WTC11 (cell line): ENCODE data around the gene PUDP. TPM values are rescaled to one million over a fixed set of nuclear protein-coding genes. Genes with fewer than 3 reads are reported as not detected.

ENCODE experiments used
- ATAC-seq: fragments of 200-7000 bp; cut with Tn5 transposase; 2 replicates; pipeline ENCODE4 v1.10.0; 2021; ENCODE audit warnings: mild to moderate bottlenecking, moderate library complexity
- CTCF ChIA-PET: fragments of 300-600 bp; sonication (Branson Sonifier 250); formaldehyde crosslinking; loops from one replicate; lab custom pipeline; 2021; ENCODE audit warnings: antibody characterized with exemption; lab: Charles Lee
- POLR2A ChIA-PET: fragments of 350-600 bp; sonication (Branson Sonifier 250); formaldehyde crosslinking; loops from one replicate; lab custom pipeline; 2021; ENCODE audit warnings: antibody characterized with exemption; lab: Charles Lee
- DNase-seq: peaks from one replicate; pipeline ENCODE4 v3.0.0; 2021; ENCODE audit warnings: low spot score
- H3K27ac Mint-ChIP-seq: 2 replicates; pipeline ENCODE4 v1.8.0; 2021; ENCODE audit warnings: mixed read lengths
- H3K27me3 Mint-ChIP-seq: 2 replicates; pipeline ENCODE4 v1.8.0; 2021; ENCODE audit warnings: low read depth, mild to moderate bottlenecking, moderate library complexity, mixed read lengths
- H3K36me3 Mint-ChIP-seq: 2 replicates; pipeline ENCODE4 v1.8.0; 2021; ENCODE audit warnings: mixed read lengths
- H3K4me1 Mint-ChIP-seq: 2 replicates; pipeline ENCODE4 v1.8.0; 2022; ENCODE audit warnings: mixed read lengths
- H3K4me3 Mint-ChIP-seq: 2 replicates; pipeline ENCODE4 v1.8.0; 2021; ENCODE audit warnings: mild to moderate bottlenecking, moderate library complexity, mixed read lengths
- H3K9me3 Mint-ChIP-seq: 2 replicates; pipeline ENCODE4 v1.8.0; 2021; ENCODE audit warnings: mixed read lengths
- AR ChIP-seq: fragments of 250-450 bp; sonication (Bioruptor Pico); IDR thresholded peaks from 2 replicates; pipeline ENCODE4 v1.9.0; 2021; ENCODE audit warnings: mild to moderate bottlenecking
- CBFB ChIP-seq: sonication (generic); formaldehyde crosslinking; IDR thresholded peaks from 2 replicates; pipeline ENCODE4 v1.8.1; 2022; ENCODE audit warnings: mild to moderate bottlenecking, low read depth, missing genetic modification reagents
- CREM ChIP-seq: sonication (generic); formaldehyde crosslinking; IDR thresholded peaks from 2 replicates; pipeline ENCODE4 v1.8.1; 2022; ENCODE audit warnings: mild to moderate bottlenecking, missing genetic modification reagents, moderate library complexity
- ETV6 ChIP-seq: sonication (generic); formaldehyde crosslinking; IDR thresholded peaks from 2 replicates; pipeline ENCODE4 v1.8.1; 2022; ENCODE audit warnings: mild to moderate bottlenecking, missing genetic modification reagents
- FOXP1 ChIP-seq: sonication (generic); formaldehyde crosslinking; IDR thresholded peaks from 2 replicates; pipeline ENCODE4 v1.8.0; 2022; ENCODE audit warnings: missing genetic modification reagents, mild to moderate bottlenecking, moderate library complexity, borderline replicate concordance
- IRF2 ChIP-seq: sonication (generic); formaldehyde crosslinking; IDR thresholded peaks from 2 replicates; pipeline ENCODE4 v1.8.0; 2022; ENCODE audit warnings: low read depth, missing genetic modification reagents, borderline replicate concordance
- MLX ChIP-seq: sonication (generic); formaldehyde crosslinking; IDR thresholded peaks from 2 replicates; pipeline ENCODE4 v1.8.1; 2023; ENCODE audit warnings: mild to moderate bottlenecking, missing genetic modification reagents, moderate library complexity
- MXD4 ChIP-seq: fragments of 250-450 bp; sonication (Bioruptor Pico); IDR thresholded peaks from 2 replicates; pipeline ENCODE4 v1.8.0; 2021; ENCODE audit warnings: mild to moderate bottlenecking, moderate library complexity, borderline replicate concordance
- NR1H2 ChIP-seq: sonication (generic); formaldehyde crosslinking; IDR thresholded peaks from 2 replicates; pipeline ENCODE4 v1.9.0; 2021; ENCODE audit warnings: mild to moderate bottlenecking, moderate library complexity, missing genetic modification reagents
- NR3C1 ChIP-seq: sonication (generic); formaldehyde crosslinking; conservative IDR thresholded peaks from 2 replicates; pipeline ENCODE4 v1.8.1; 2023; ENCODE audit warnings: low read depth, mild to moderate bottlenecking, missing genetic modification reagents
- PREB ChIP-seq: sonication (generic); formaldehyde crosslinking; IDR thresholded peaks from 2 replicates; pipeline ENCODE4 v1.8.1; 2022; ENCODE audit warnings: mild to moderate bottlenecking, missing genetic modification reagents, moderate library complexity, borderline replicate concordance
- SMAD4 ChIP-seq: sonication (generic); formaldehyde crosslinking; IDR thresholded peaks from 2 replicates; pipeline ENCODE4 v1.8.0; 2022; ENCODE audit warnings: mild to moderate bottlenecking, missing genetic modification reagents
- SOX15 ChIP-seq: fragments of 250-450 bp; sonication (Bioruptor Pico); IDR thresholded peaks from 2 replicates; pipeline ENCODE4 v1.9.0; 2021; ENCODE audit warnings: mild to moderate bottlenecking
- TCF7 ChIP-seq: sonication (generic); formaldehyde crosslinking; IDR thresholded peaks from 2 replicates; pipeline ENCODE4 v1.8.0; 2022; ENCODE audit warnings: mild to moderate bottlenecking, low read depth, missing genetic modification reagents, moderate library complexity
- ZNF317 ChIP-seq: sonication (generic); formaldehyde crosslinking; IDR thresholded peaks from 2 replicates; pipeline ENCODE4 v1.8.1; 2023; ENCODE audit warnings: low read depth, mild to moderate bottlenecking, moderate library complexity, missing genetic modification reagents, borderline replicate concordance
- ZNF423 ChIP-seq: fragments of 250-450 bp; sonication (Bioruptor Pico); IDR thresholded peaks from 2 replicates; pipeline ENCODE4 v2.1.2; 2022; ENCODE audit warnings: mild to moderate bottlenecking, moderate library complexity
- total RNA-seq: library from RNA; stranded (reverse); gene quantifications from 3 replicates; pipeline ENCODE4 v1.2.3, GENCODE V29; 2021
- TF ChIP-seq, protein P1 (sequence below): fragments of 250-450 bp; sonication (Bioruptor Pico); conservative IDR thresholded peaks from 2 replicates; pipeline ENCODE4 v1.9.0; 2021; ENCODE audit warnings: mild to moderate bottlenecking
- TF ChIP-seq, protein P2 (sequence below): sonication (generic); formaldehyde crosslinking; IDR thresholded peaks from 2 replicates; pipeline ENCODE4 v1.8.1; 2023; ENCODE audit warnings: mild to moderate bottlenecking, missing genetic modification reagents
- TF ChIP-seq, protein P3 (sequence below): fragments of 250-450 bp; sonication (Bioruptor Pico); IDR thresholded peaks from 2 replicates; pipeline ENCODE4 v1.9.0; 2021; ENCODE audit warnings: moderate library complexity, mild to moderate bottlenecking, inconsistent platforms, borderline replicate concordance
- TF ChIP-seq, protein P4 (sequence below): sonication (generic); formaldehyde crosslinking; IDR thresholded peaks from 2 replicates; pipeline ENCODE4 v1.8.0; 2022; ENCODE audit warnings: mild to moderate bottlenecking, missing genetic modification reagents

Gene PUDP
- total RNA-seq, 1 experiment from 2014 or later, result 20.8 TPM

GRCh38 chrX:7145454-7145853, 2.5 kb downstream of the PUDP start (continued):
- TF ChIP-seq, protein P1, sequence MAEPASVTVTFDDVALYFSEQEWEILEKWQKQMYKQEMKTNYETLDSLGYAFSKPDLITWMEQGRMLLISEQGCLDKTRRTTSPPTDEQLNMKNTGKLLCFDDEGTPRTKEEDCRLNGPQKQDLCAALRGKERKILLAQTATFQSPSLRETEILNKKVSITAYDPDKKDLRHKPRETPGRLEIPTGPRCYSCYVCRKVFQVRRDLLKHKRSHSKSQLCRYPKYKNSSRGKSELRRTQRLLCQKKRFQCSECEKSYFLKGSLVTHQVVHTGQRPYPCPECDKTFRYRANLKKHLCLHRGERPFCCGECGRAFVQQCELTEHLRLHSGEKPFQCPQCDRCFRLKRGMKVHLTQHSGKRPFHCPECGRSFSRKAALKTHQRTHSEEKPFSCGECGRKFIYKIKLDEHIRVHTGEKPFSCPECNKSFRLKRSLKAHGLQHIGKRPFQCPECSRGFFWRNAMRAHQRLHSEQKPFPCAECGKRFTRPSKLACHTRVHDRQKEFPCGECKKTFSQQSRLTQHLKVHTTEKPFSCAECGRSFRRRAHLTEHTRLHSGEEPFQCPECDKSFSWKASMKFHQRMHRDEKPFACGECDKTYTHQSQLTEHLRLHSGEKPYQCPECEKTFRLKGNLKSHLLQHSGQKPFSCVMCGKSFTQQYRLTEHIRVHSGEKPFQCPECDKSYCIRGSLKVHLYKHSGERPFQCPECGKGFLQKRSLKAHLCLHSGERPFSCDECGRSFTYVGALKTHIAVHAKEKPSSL (CRISPR knock-in tag), result no peak
- no peak for TF ChIP-seq SMAD4 (CRISPR knock-in tag)
- TF ChIP-seq MXD4 (CRISPR knock-in tag), result no peak
- TF ChIP-seq, protein P2, sequence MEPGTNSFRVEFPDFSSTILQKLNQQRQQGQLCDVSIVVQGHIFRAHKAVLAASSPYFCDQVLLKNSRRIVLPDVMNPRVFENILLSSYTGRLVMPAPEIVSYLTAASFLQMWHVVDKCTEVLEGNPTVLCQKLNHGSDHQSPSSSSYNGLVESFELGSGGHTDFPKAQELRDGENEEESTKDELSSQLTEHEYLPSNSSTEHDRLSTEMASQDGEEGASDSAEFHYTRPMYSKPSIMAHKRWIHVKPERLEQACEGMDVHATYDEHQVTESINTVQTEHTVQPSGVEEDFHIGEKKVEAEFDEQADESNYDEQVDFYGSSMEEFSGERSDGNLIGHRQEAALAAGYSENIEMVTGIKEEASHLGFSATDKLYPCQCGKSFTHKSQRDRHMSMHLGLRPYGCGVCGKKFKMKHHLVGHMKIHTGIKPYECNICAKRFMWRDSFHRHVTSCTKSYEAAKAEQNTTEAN (CRISPR knock-in tag), result no peak
- TF ChIP-seq ZNF423, result no peak
- no peak for TF ChIP-seq CREM (CRISPR knock-in tag)
- no peak for TF ChIP-seq PREB (CRISPR knock-in tag)
- TF ChIP-seq FOXP1, result no peak
- TF ChIP-seq ETV6, result no peak
- TF ChIP-seq NR1H2 (CRISPR knock-in tag), result no peak

DNA sequence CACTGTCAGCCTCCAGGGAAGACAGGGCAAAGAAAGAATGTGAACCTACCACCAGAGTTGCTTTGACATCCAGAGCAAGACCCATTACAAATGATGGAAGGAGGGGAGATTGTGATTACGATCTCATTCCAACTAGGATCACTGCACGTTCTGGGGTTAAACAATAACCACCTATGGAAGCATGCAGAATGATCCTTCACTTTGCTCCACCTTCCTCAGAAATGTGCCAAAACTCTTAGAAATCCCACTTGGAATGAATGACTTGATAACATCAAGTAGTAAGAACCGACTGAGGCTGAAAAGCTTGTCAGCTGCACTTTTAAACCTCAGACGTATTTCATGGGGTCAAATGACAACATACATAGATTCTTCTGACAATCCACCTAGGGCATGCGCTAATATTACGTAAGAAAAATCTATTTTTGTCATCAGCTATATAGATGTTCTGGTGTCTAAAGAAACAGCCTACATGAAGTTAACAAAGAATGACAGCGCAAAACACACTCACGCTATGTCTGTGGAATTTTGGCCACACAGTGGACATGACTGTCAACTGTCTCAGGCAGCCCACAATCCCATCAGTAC, 3.9 kb downstream of the PUDP start:
- no peaks in the 10 kb centered on the region for H3K36me3 Mint-ChIP-seq
- H3K4me3 Mint-ChIP-seq, result no peak overlapping the region
- no peak for TF ChIP-seq ZNF317
- TF ChIP-seq, protein P3, sequence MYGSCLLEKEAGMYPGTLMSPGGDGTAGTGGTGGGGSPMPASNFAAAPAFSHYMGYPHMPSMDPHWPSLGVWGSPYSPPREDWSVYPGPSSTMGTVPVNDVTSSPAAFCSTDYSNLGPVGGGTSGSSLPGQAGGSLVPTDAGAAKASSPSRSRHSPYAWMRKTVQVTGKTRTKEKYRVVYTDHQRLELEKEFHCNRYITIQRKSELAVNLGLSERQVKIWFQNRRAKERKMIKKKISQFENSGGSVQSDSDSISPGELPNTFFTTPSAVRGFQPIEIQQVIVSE (CRISPR knock-in tag), result no peak
- no peak for TF ChIP-seq MLX (CRISPR knock-in tag)
- no peak for TF ChIP-seq CBFB
- TF ChIP-seq SOX15 (CRISPR knock-in tag), result no peak
- DNase-seq (no peak), ATAC-seq (no peak)
- no peaks in the 10 kb centered on the region for H3K9me3 Mint-ChIP-seq
- H3K27me3 Mint-ChIP-seq, result no peaks in the 10 kb centered on the region
- H3K4me1 Mint-ChIP-seq, result peaks cover 4% of the 10 kb centered on the region
- CTCF ChIA-PET, result no interaction called here
- POLR2A ChIA-PET, result no interaction called here
- H3K27ac Mint-ChIP-seq, result no peak overlapping the region

- H3K9me3 Mint-ChIP-seq, result no peaks in the 10 kb centered on the region
- ATAC-seq, result no peak
- ChIA-PET POLR2A (no interaction called here), CTCF (no interaction called here)
- peaks cover 4% of the 10 kb centered on the region for H3K4me1 Mint-ChIP-seq
- H3K27me3 Mint-ChIP-seq, result no peaks in the 10 kb centered on the region
- no peak overlapping the region for H3K4me3 Mint-ChIP-seq
- no peaks in the 10 kb centered on the region for H3K36me3 Mint-ChIP-seq
- no peak for DNase-seq
- no peak overlapping the region for H3K27ac Mint-ChIP-seq
- TF ChIP-seq, protein P1 (CRISPR knock-in tag), result no peak
- TF ChIP-seq IRF2 (CRISPR knock-in tag), result no peak
- TF ChIP-seq AR (CRISPR knock-in tag), result no peak
- TF ChIP-seq TCF7 (CRISPR knock-in tag), result no peak
- TF ChIP-seq NR3C1 (CRISPR knock-in tag), result no peak
- TF ChIP-seq, protein P4, sequence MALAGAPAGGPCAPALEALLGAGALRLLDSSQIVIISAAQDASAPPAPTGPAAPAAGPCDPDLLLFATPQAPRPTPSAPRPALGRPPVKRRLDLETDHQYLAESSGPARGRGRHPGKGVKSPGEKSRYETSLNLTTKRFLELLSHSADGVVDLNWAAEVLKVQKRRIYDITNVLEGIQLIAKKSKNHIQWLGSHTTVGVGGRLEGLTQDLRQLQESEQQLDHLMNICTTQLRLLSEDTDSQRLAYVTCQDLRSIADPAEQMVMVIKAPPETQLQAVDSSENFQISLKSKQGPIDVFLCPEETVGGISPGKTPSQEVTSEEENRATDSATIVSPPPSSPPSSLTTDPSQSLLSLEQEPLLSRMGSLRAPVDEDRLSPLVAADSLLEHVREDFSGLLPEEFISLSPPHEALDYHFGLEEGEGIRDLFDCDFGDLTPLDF (CRISPR knock-in tag), result no peak
Observed at GRCh38 chrX:7143076-7143475, 4.9 kb downstream of the PUDP start.
